Large intestine (tissue), 3 donors: Measurements from ENCODE around the gene MS4A15. TPM values are rescaled to one million over a fixed set of nuclear protein-coding genes. Genes with fewer than 3 reads are reported as not detected.
A peak's percentile ranks its signal among the peaks of the same experiment; 100 is the strongest.
"Not testable (repeated sequence)": the region's sequence is repeated elsewhere in the genome, so short reads cannot be mapped to it uniquely, and the experiment has no call there.

ENCODE experiments used
- DNase-seq, 2 donors: peaks; one replicate each; pipeline versions ENCODE4 v3.0.0 to v3.0.0-alpha.2; 2013
- H3K27ac ChIP-seq: one replicate; pipeline ENCODE4 v1.5.1; 2013; ENCODE audit warnings: low read length
- H3K27me3 ChIP-seq: 2 replicates; pipeline ENCODE4 v1.6.1; 2013; ENCODE audit warnings: low read length; ENCODE audit not compliant: control insufficient read depth, insufficient read depth
- H3K36me3 ChIP-seq: 2 replicates; pipeline ENCODE4 v1.6.1; 2013; ENCODE audit warnings: low read length; ENCODE audit not compliant: control insufficient read depth, insufficient read depth
- H3K4me1 ChIP-seq: one replicate; pipeline ENCODE4 v1.6.1; 2013; ENCODE audit warnings: low read length; ENCODE audit not compliant: control insufficient read depth, insufficient read depth
- H3K4me3 ChIP-seq: one replicate; pipeline ENCODE4 v1.5.1; 2013; ENCODE audit warnings: low read length
- H3K9me3 ChIP-seq: one replicate; pipeline ENCODE4 v1.6.1; 2013; ENCODE audit warnings: mild to moderate bottlenecking, low read depth, low read length, moderate library complexity; ENCODE audit not compliant: control insufficient read depth
- WGBS: methylation state at CpG from one replicate; pipeline ENCODE4 v1.1.5; 2013; ENCODE audit warnings: low lambda C conversion rate; ENCODE audit not compliant: insufficient coverage; 5-methylcytosine and 5-hydroxymethylcytosine counted together
- polyA plus RNA-seq: library from polyadenylated mRNA; unstranded; fragments of 120-200 nt; gene quantifications from one replicate; pipeline ENCODE4 v1.2.1, GENCODE V29; 2013

The MS4A15 gene
- polyA plus RNA-seq, 1 donor = 0.04 TPM

- DNase-seq = no peak
- Histone ChIP-seq H3K4me1 (no peaks in the 10 kb centered on the region), H3K27ac (no peak overlapping the region), H3K27me3 (no peaks in the 10 kb centered on the region), H3K4me3 (no peak overlapping the region), H3K36me3 (no peaks in the 10 kb centered on the region), H3K9me3 (no peaks in the 10 kb centered on the region)
- no CpG with 5 or more reads among the region's 3 CpGs for WGBS
These were observed 5.8 kb upstream of the MS4A15 start for GRCh38 chr11:60750911-60751310.

- H3K36me3 ChIP-seq = no peaks in the 10 kb centered on the region
- no peaks in the 10 kb centered on the region for H3K9me3 ChIP-seq
- no CpG with 5 or more reads among the region's 4 CpGs for WGBS
- no peak for DNase-seq
- H3K4me3 ChIP-seq = no peak overlapping the region
- H3K27me3 ChIP-seq = no peaks in the 10 kb centered on the region
- H3K4me1 ChIP-seq = no peaks in the 10 kb centered on the region
- no peak overlapping the region for H3K27ac ChIP-seq
These were observed 3.4 kb upstream of the MS4A15 start for GRCh38 chr11:60753309-60753708.

- Histone ChIP-seq H3K9me3 (no peaks in the 10 kb centered on the region), H3K27ac (no peak overlapping the region), H3K4me3 (no peak overlapping the region), H3K27me3 (no peaks in the 10 kb centered on the region), H3K36me3 (no peaks in the 10 kb centered on the region), H3K4me1 (peaks cover 1% of the 10 kb centered on the region)
- DNase-seq = no peak
- 100% methylated on average over 2 of the region's 6 CpGs for WGBS
These were observed 1.8 kb upstream of the MS4A15 start for GRCh38 chr11:60754887-60755286.

GRCh38 chr11:60757231-60757800 is 649 bp downstream of the MS4A15 start:
- peaks cover 8% of the 10 kb centered on the region for H3K4me1 ChIP-seq
- H3K27ac ChIP-seq = no peak overlapping the region
- DNase-seq = no peak
- H3K9me3 ChIP-seq = no peaks in the 10 kb centered on the region
- no peaks in the 10 kb centered on the region for H3K27me3 ChIP-seq
- H3K36me3 ChIP-seq = no peaks in the 10 kb centered on the region
- no peak overlapping the region for H3K4me3 ChIP-seq
- WGBS = no CpG with 5 or more reads among the region's 19 CpGs

- not testable (repeated sequence) for H3K9me3 ChIP-seq, H3K27ac ChIP-seq, DNase-seq, H3K4me1 ChIP-seq, H3K27me3 ChIP-seq, H3K4me3 ChIP-seq, H3K36me3 ChIP-seq
- WGBS = no CpG with 5 or more reads among the region's 4 CpGs
These were observed 2.0 kb downstream of the MS4A15 start for GRCh38 chr11:60758671-60759070.

- H3K27ac ChIP-seq = peak overlapping the region; percentile 53
- 100% methylated on average over 2 of the region's 22 CpGs for WGBS
- H3K27me3 ChIP-seq = not testable (repeated sequence)
These were observed 3.0 kb downstream of the MS4A15 start for GRCh38 chr11:60759438-60760225.

GRCh38 chr11:60761436-60762190 is 4.9 kb downstream of the MS4A15 start:
- DNase-seq = no peak
- WGBS = no CpG with 5 or more reads among the region's 4 CpGs
- no peak overlapping the region for H3K4me3 ChIP-seq
- no peaks in the 10 kb centered on the region for H3K9me3 ChIP-seq
- peaks cover 15% of the 10 kb centered on the region for H3K4me1 ChIP-seq
- H3K27me3 ChIP-seq = no peaks in the 10 kb centered on the region
- H3K27ac ChIP-seq = no peak overlapping the region
- no peaks in the 10 kb centered on the region for H3K36me3 ChIP-seq

More at GRCh38 chr11:60759438-60760225, 3.0 kb downstream of the MS4A15 start:
- H3K36me3 ChIP-seq, H3K9me3 ChIP-seq, DNase-seq, H3K4me3 ChIP-seq: not testable (repeated sequence)
- peaks cover 15% of the 10 kb centered on the region for H3K4me1 ChIP-seq

- no CpG with 5 or more reads among the region's 11 CpGs for WGBS
- peak in 1 of 2 donors; percentile 33 for DNase-seq
- peaks cover 5% of the 10 kb centered on the region for H3K9me3 ChIP-seq
- no peaks in the 10 kb centered on the region for H3K27me3 ChIP-seq
- no peak overlapping the region for H3K4me3 ChIP-seq
- peaks cover 15% of the 10 kb centered on the region for H3K4me1 ChIP-seq
- H3K27ac ChIP-seq = no peak overlapping the region
- H3K36me3 ChIP-seq = no peaks in the 10 kb centered on the region
These were observed 6.4 kb downstream of the MS4A15 start for GRCh38 chr11:60762851-60763691.

- peaks cover 5% of the 10 kb centered on the region for H3K9me3 ChIP-seq
- H3K4me3 ChIP-seq = no peak overlapping the region
- H3K4me1 ChIP-seq = peaks cover 15% of the 10 kb centered on the region
- H3K27me3 ChIP-seq = no peaks in the 10 kb centered on the region
- no peak overlapping the region for H3K27ac ChIP-seq
- H3K36me3 ChIP-seq = no peaks in the 10 kb centered on the region
- 72% methylated on average over 2 of the region's 11 CpGs for WGBS
- DNase-seq = no peak
These were observed 7.2 kb downstream of the MS4A15 start for GRCh38 chr11:60763692-60764369.
